Mesendoderm (in vitro differentiated cells): ENCODE results near the gene REP15.
A peak's percentile ranks its signal among the peaks of the same experiment; 100 is the strongest.

Experiments
- DNase-seq: peaks from one replicate; pipeline ENCODE4 v3.0.0; 2013
- H2AK5ac ChIP-seq: 2 replicates; pipeline ENCODE4 v1.6.1; 2013; ENCODE audit warnings: low read length, inconsistent platforms
- H2BK120ac ChIP-seq: 2 replicates; pipeline ENCODE4 v1.6.1; 2013; ENCODE audit warnings: low read depth, mild to moderate bottlenecking, low read length, moderate library complexity, mixed read lengths
- H2BK15ac ChIP-seq: replicated peaks from 2 replicates; pipeline ENCODE4 v1.6.1; 2013; ENCODE audit warnings: low read depth, mild to moderate bottlenecking, moderate library complexity
- H2BK5ac ChIP-seq: 2 replicates; pipeline ENCODE4 v1.6.1; 2013; ENCODE audit warnings: low read length, inconsistent platforms
- H3K18ac ChIP-seq: 2 replicates; pipeline ENCODE4 v1.6.1; 2013; ENCODE audit warnings: mild to moderate bottlenecking, low read length, mixed read lengths
- H3K23ac ChIP-seq: one replicate; pipeline ENCODE4 v1.6.1; 2013; ENCODE audit warnings: low read length
- H3K27ac ChIP-seq: 2 replicates; pipeline ENCODE4 v1.5.1; 2013; ENCODE audit warnings: low read depth, mild to moderate bottlenecking, inconsistent platforms, low read length, moderate library complexity
- H3K27me3 ChIP-seq: 2 replicates; pipeline ENCODE4 v1.6.1; 2013; ENCODE audit warnings: low read length, control low read depth, mild to moderate bottlenecking, inconsistent platforms; ENCODE audit not compliant: insufficient read depth, poor library complexity
- H3K36me3 ChIP-seq: 2 replicates; pipeline ENCODE4 v1.6.1; 2013; ENCODE audit warnings: low read length, inconsistent platforms; ENCODE audit not compliant: control insufficient read depth, insufficient read depth
- H3K4ac ChIP-seq: one replicate; pipeline ENCODE4 v1.6.1; 2013; ENCODE audit warnings: low read depth, mild to moderate bottlenecking, low read length, moderate library complexity
- H3K4me1 ChIP-seq: 2 replicates; pipeline ENCODE4 v1.6.1; 2013; ENCODE audit warnings: low read depth, low read length, inconsistent platforms; ENCODE audit not compliant: control insufficient read depth
- H3K4me2 ChIP-seq: 2 replicates; pipeline ENCODE4 v1.6.1; 2013; ENCODE audit warnings: low read length
- H3K4me3 ChIP-seq: 2 replicates; pipeline ENCODE4 v1.5.1; 2013; ENCODE audit warnings: mild to moderate bottlenecking, low read length
- H3K56ac ChIP-seq: one replicate; pipeline ENCODE4 v1.6.1; 2013; ENCODE audit warnings: low read length
- H3K79me1 ChIP-seq: 2 replicates; pipeline ENCODE4 v1.6.1; 2013; ENCODE audit warnings: low read length, inconsistent platforms
- H3K79me2 ChIP-seq: 2 replicates; pipeline ENCODE4 v1.6.1; 2013; ENCODE audit warnings: mild to moderate bottlenecking, low read length; ENCODE audit not compliant: control insufficient read depth, insufficient read depth
- H3K9ac ChIP-seq: 2 replicates; pipeline ENCODE4 v1.6.1; 2013; ENCODE audit warnings: low read length, inconsistent platforms
- H4K5ac ChIP-seq: one replicate; pipeline ENCODE4 v1.6.1; 2013; ENCODE audit warnings: low read length
- H4K8ac ChIP-seq: one replicate; pipeline ENCODE4 v1.6.1; 2013; ENCODE audit warnings: low read depth, mild to moderate bottlenecking, control low read depth, low read length, moderate library complexity
- WGBS: extraction: QIAGEN DNeasy Blood & Tissue Kit; methylation state at CpG from one replicate; pipeline ENCODE4 v1.1.7; 2013; ENCODE audit warnings: low lambda C conversion rate, missing lambda C conversion rate; ENCODE audit not compliant: insufficient coverage; ENCODE audit errors: extremely low coverage; 5-methylcytosine and 5-hydroxymethylcytosine counted together

REP15 gene

DNA sequence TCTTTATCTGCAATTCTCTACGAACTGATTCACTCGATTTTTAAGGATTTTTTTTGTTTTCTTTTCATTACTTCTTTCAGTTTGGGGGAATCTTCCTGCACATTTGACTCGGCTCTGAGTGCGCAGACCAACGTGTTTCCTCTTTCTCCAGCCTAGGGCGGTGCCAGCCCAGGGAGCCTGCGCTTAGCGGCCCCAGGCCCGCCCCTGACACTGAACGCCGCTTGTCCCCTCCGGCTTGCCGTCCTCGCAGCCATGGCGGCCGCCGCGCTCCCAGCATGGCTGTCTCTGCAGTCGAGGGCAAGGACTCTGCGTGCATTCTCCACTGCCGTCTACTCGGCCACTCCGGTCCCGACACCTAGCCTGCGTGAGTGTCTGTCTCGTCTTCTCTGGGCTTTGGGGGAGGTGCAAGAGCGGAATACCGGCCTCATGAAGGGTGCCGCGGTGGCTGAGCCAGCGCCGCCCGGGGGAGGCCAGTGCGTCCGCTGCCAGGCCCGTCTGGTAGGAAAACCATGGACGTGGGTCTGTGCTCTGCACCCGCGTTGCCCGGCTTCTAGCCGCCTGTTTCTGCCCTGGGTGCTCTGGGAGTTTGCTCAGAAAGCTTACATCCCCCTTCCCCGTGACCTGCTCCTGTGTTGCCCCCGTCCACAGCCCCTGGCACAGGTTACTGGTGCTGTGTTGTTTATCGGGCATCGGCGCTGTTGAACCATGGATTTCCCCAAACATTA, 14.5 kb downstream of the REP15 start, which contains the start of gene MRPS35:
TSS of gene MRPS35 (plus strand) at position 241 of the 725 bp plus-strand sequence. CDS start at position 253, 12 bp downstream.
- H3K36me3 ChIP-seq: no peaks in the 10 kb centered on the region
- peak within 1 kb of the TSS; percentile 76 for H3K9ac ChIP-seq
- H2BK15ac ChIP-seq: no peak within 1 kb of the TSS
- H3K23ac ChIP-seq: peak within 1 kb of the TSS; percentile 70
- H3K79me2 ChIP-seq: peaks cover 29% of the 10 kb centered on the region
- peak within 1 kb of the TSS; percentile 25 for H3K4ac ChIP-seq
- H3K4me2 ChIP-seq: peak within 1 kb of the TSS; percentile 74
- H3K18ac ChIP-seq: peak within 1 kb of the TSS; percentile 32
- peak within 1 kb of the TSS; percentile 93 for H3K56ac ChIP-seq
- peak within 1 kb of the TSS; percentile 30 for H2BK5ac ChIP-seq
- H4K5ac ChIP-seq: peak within 1 kb of the TSS; percentile 84
- H2AK5ac ChIP-seq: no peak within 1 kb of the TSS
- H4K8ac ChIP-seq: peak within 1 kb of the TSS; percentile 69
- peak within 1 kb of the TSS; percentile 54 for H3K4me3 ChIP-seq
- peaks cover 4% of the 10 kb centered on the region for H3K4me1 ChIP-seq
- DNase-seq: peak; percentile 93
- H3K27ac ChIP-seq: peak within 1 kb of the TSS; percentile 10
- no peak within 1 kb of the TSS for H2BK120ac ChIP-seq
- H3K79me1 ChIP-seq: peaks cover 15% of the 10 kb centered on the region
- no CpG with 5 or more reads among the region's 46 CpGs for WGBS
- H3K27me3 ChIP-seq: no peaks in the 10 kb centered on the region

GRCh38 chr12:27711317-27711682, 15.1 kb downstream of the REP15 start:
- H3K79me1 ChIP-seq: peaks cover 15% of the 10 kb centered on the region
- peak overlapping the region; percentile 16 for H4K5ac ChIP-seq
- peaks cover 29% of the 10 kb centered on the region for H3K79me2 ChIP-seq
- H2BK120ac ChIP-seq: no peak overlapping the region
- H3K4me1 ChIP-seq: peaks cover 4% of the 10 kb centered on the region
- H3K56ac ChIP-seq: peak overlapping the region; percentile 93
- H3K18ac ChIP-seq: no peak overlapping the region
- H3K9ac ChIP-seq: peak overlapping the region; percentile 76
- peak overlapping the region; percentile 70 for H3K23ac ChIP-seq
- H4K8ac ChIP-seq: no peak overlapping the region
- H2BK15ac ChIP-seq: no peak overlapping the region
- H2BK5ac ChIP-seq: peak overlapping the region; percentile 30
- peaks cover 2% of the 10 kb centered on the region for H3K36me3 ChIP-seq
- no peaks in the 10 kb centered on the region for H3K27me3 ChIP-seq
- WGBS: no CpG with 5 or more reads among the region's 11 CpGs
- peak overlapping the region; percentile 10 for H3K27ac ChIP-seq
- peak overlapping the region; percentile 54 for H3K4me3 ChIP-seq
- DNase-seq: peak; percentile 62
- no peak overlapping the region for H2AK5ac ChIP-seq
- no peak overlapping the region for H3K4ac ChIP-seq
- peak overlapping the region; percentile 74 for H3K4me2 ChIP-seq

DNA sequence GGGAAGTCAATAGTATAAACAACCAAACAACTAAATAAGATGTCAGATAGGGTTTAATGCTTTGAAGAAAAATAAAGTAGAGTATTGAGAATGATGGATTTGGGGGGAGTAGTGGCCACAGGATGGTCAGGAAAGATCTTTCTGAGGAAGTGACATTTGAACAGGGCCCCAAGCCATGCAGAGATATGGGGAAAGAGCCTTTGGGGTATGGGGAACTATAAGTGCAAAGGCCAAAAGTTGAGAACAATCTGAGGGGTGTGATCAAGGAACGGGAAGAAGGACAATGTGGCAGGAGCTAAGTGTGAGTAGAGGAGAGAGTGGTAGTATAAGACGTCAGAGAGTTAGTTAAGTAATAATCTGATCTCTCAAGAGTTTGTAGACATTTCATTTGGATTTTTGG, 15.7 kb downstream of the REP15 start:
- DNase-seq: no peak
- Histone ChIP-seq H3K4me1 (peaks cover 4% of the 10 kb centered on the region), H3K4me2 (peak overlapping the region; percentile 10), H3K9ac (no peak overlapping the region), H3K56ac (no peak overlapping the region), H4K8ac (no peak overlapping the region), H2BK5ac (no peak overlapping the region), H3K79me2 (peaks cover 29% of the 10 kb centered on the region), H3K79me1 (peaks cover 15% of the 10 kb centered on the region), H3K36me3 (peaks cover 2% of the 10 kb centered on the region), H4K5ac (no peak overlapping the region), H3K27me3 (no peaks in the 10 kb centered on the region), H3K4me3 (no peak overlapping the region), H3K27ac (no peak overlapping the region), H3K23ac (no peak overlapping the region), H2BK120ac (no peak overlapping the region), H3K4ac (no peak overlapping the region), H2AK5ac (no peak overlapping the region), H3K18ac (no peak overlapping the region), H2BK15ac (no peak overlapping the region)
- no CpG with 5 or more reads among the region's 2 CpGs for WGBS

DNA sequence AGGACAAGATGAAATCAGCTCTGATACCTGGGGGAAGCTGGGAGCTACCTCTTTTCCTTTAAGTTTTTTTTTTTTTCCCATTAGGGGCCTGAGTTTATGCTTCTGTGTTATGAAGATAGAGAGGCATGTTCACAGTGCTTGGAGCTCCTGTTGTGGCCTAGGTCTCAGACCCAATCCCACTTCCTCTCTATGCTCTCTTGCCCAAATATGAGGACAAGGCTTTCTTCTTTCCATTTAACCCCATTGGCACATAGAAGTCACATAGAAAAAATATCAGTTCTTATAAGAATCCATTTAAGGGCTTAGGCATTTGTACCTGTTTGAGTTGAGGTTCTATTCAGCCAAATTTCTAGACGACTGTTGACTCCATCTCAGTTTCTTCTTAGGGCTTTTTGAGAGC, 27.0 kb downstream of the REP15 start:
- DNase-seq: no peak
- H2AK5ac ChIP-seq: no peak overlapping the region
- no peak overlapping the region for H3K4me2 ChIP-seq
- no peak overlapping the region for H2BK15ac ChIP-seq
- no peaks in the 10 kb centered on the region for H3K4me1 ChIP-seq
- no peak overlapping the region for H4K8ac ChIP-seq
- H3K79me2 ChIP-seq: no peaks in the 10 kb centered on the region
- no peaks in the 10 kb centered on the region for H3K27me3 ChIP-seq
- no peak overlapping the region for H3K18ac ChIP-seq
- no peak overlapping the region for H3K27ac ChIP-seq
- no peak overlapping the region for H2BK5ac ChIP-seq
- no peaks in the 10 kb centered on the region for H3K36me3 ChIP-seq
- H3K23ac ChIP-seq: no peak overlapping the region
- no peaks in the 10 kb centered on the region for H3K79me1 ChIP-seq
- H3K4ac ChIP-seq: no peak overlapping the region
- no peak overlapping the region for H3K9ac ChIP-seq
- no peak overlapping the region for H4K5ac ChIP-seq
- H3K4me3 ChIP-seq: no peak overlapping the region
- no CpG with 5 or more reads among the region's 1 CpG for WGBS
- H3K56ac ChIP-seq: no peak overlapping the region
- no peak overlapping the region for H2BK120ac ChIP-seq

- no peak for DNase-seq
- Histone ChIP-seq H2BK120ac (no peak overlapping the region), H3K4ac (no peak overlapping the region), H3K27me3 (no peaks in the 10 kb centered on the region), H3K4me2 (no peak overlapping the region), H3K79me2 (no peaks in the 10 kb centered on the region), H2AK5ac (no peak overlapping the region), H3K9ac (no peak overlapping the region), H3K27ac (no peak overlapping the region), H2BK5ac (no peak overlapping the region), H3K36me3 (no peaks in the 10 kb centered on the region), H3K23ac (no peak overlapping the region), H2BK15ac (no peak overlapping the region), H3K56ac (no peak overlapping the region), H3K4me3 (no peak overlapping the region), H4K5ac (no peak overlapping the region), H3K18ac (no peak overlapping the region), H3K79me1 (no peaks in the 10 kb centered on the region), H3K4me1 (no peaks in the 10 kb centered on the region), H4K8ac (no peak overlapping the region)
- no CpG with 5 or more reads among the region's 4 CpGs for WGBS
These were observed 33.9 kb downstream of the REP15 start for GRCh38 chr12:27730097-27730588.
